RPMI7951 (cell line): ENCODE measurements around the gene LPCAT1. TPM values are rescaled to one million over a fixed set of nuclear protein-coding genes. Genes with fewer than 3 reads are reported as not detected.

Source experiments
- DNase-seq: peaks from one replicate; pipeline ENCODE4 v3.0.0-alpha.2; 2012; ENCODE audit warnings: low read depth
- total RNA-seq: library from RNA; depleted of rRNA; stranded (reverse); fragments of >200 nt; shearing (Covaris generic); gene quantifications from 2 replicates; pipeline ENCODE4 v1.2.3, GENCODE V29; 2014; rRNA removed

Gene LPCAT1
- total RNA-seq, 1 experiment from 2014 or later: 12.3 TPM

GRCh38 chr5:1412163-1412562 lies 111.6 kb downstream of the LPCAT1 start:
- DNase-seq: no peak

Other genes with a start within 250 kb of the LPCAT1 start
- gene TERT, start 228.9 kb downstream of the LPCAT1 start, total RNA-seq: not detected in 2 replicates
- 116 and 141 TPM in 2 replicates for gene CLPTM1L, start 178.9 kb downstream of the LPCAT1 start, total RNA-seq
- gene SLC6A3, start 78.5 kb downstream of the LPCAT1 start, total RNA-seq: not detected in 2 replicates